ENCODE results near the gene ANKH.
"Not testable (repeated sequence)": the region's sequence is repeated elsewhere in the genome, so short reads cannot be mapped to it uniquely, and the experiment has no call there.

ANKH gene

GRCh38 chr5:14871214-14872069, at the start of gene ANKH:
Gene ANKH (minus strand): TSS chr5:14871778. CDS start chr5:14871447, 331 bp downstream.
- peak; percentile 85 for DNase-seq

GRCh38 chr5:14920121-14920520, 48.5 kb upstream of the ANKH start:
- no peak for DNase-seq

- DNase-seq, result not testable (repeated sequence)
These were observed 47.5 kb upstream of the ANKH start for GRCh38 chr5:14919106-14919505.

- no peak for DNase-seq
These were observed 46.1 kb upstream of the ANKH start for GRCh38 chr5:14917719-14918118.

- no peak for DNase-seq
These were observed 43.8 kb upstream of the ANKH start for GRCh38 chr5:14915291-14915952.

GRCh38 chr5:14914623-14915260, 43.2 kb upstream of the ANKH start:
- DNase-seq, result no peak

GRCh38 chr5:14914193-14914592, 42.6 kb upstream of the ANKH start:
- DNase-seq, result no peak

- no peak for DNase-seq
These were observed 41.5 kb upstream of the ANKH start for GRCh38 chr5:14913096-14913495.

GRCh38 chr5:14912206-14912605, 40.6 kb upstream of the ANKH start:
- no peak for DNase-seq

GRCh38 chr5:14909369-14909768, 37.8 kb upstream of the ANKH start:
- DNase-seq, result no peak

GRCh38 chr5:14908172-14908571, 36.6 kb upstream of the ANKH start:
- DNase-seq, result no peak

- DNase-seq, result no peak
These were observed 35.0 kb upstream of the ANKH start for GRCh38 chr5:14906628-14907027.

GRCh38 chr5:14902826-14903560, 31.4 kb upstream of the ANKH start:
- no peak for DNase-seq

GRCh38 chr5:14901462-14902051, 30.0 kb upstream of the ANKH start:
- no peak for DNase-seq

GRCh38 chr5:14900693-14901461, 29.3 kb upstream of the ANKH start:
- no peak for DNase-seq

- DNase-seq, result no peak
These were observed 24.6 kb upstream of the ANKH start for GRCh38 chr5:14896131-14896530.

- peak; percentile 10 for DNase-seq
These were observed 23.7 kb upstream of the ANKH start for GRCh38 chr5:14895301-14895700.

GRCh38 chr5:14894748-14895147, 23.2 kb upstream of the ANKH start:
- no peak for DNase-seq

GRCh38 chr5:14893381-14893780, 21.8 kb upstream of the ANKH start:
- DNase-seq, result no peak

GRCh38 chr5:14890846-14891245, 19.3 kb upstream of the ANKH start:
- no peak for DNase-seq

- DNase-seq, result no peak
These were observed 12.6 kb upstream of the ANKH start for GRCh38 chr5:14884062-14884612.
